ENCODE data around the gene MTRR.

Gene MTRR

GRCh38 chr5:7916171-7916804 lies 47.3 kb downstream of the MTRR start:
- Histone ChIP-seq H2AFZ (ENCODE audit: low read length) (no peak overlapping the region), H3K9me3 (ENCODE audit: insufficient read depth, low read depth, low read length) (peaks cover 3% of the 10 kb centered on the region; the same call in 1 of the 2 replicates), H3K4me1 (ENCODE audit: insufficient read depth, low read length, poor library complexity, severe bottlenecking) (no peaks in the 10 kb centered on the region), H3K36me3 (ENCODE audit: insufficient read depth, low read length) (no peaks in the 10 kb centered on the region), H3F3A (ENCODE audit: low read depth) (no peaks in the 10 kb centered on the region), H3K4me3 (ENCODE audit: low read length, poor library complexity, severe bottlenecking) (no peak overlapping the region), H4K20me1 (ENCODE audit: insufficient read depth, low read length, poor library complexity, severe bottlenecking) (no peaks in the 10 kb centered on the region), H3K79me2 (ENCODE audit: insufficient read depth, low read length) (no peaks in the 10 kb centered on the region), H3K9me2 (replicated peaks; ENCODE audit: low read depth, low read length) (no peaks in the 10 kb centered on the region), H3K4me2 (ENCODE audit: low read depth, low read length, poor library complexity, severe bottlenecking) (no peak overlapping the region), H3K9ac (ENCODE audit: low read depth, low read length, poor library complexity, severe bottlenecking) (no peak overlapping the region), H3K27me3 (ENCODE audit: insufficient read depth, low read length, poor library complexity, severe bottlenecking) (no peaks in the 10 kb centered on the region)
- TF ChIP-seq EZH2phosphoT487 (IDR thresholded peaks at IDR 0.05; ENCODE audit: borderline replicate concordance), result no peak
- TF ChIP-seq, protein P1, sequence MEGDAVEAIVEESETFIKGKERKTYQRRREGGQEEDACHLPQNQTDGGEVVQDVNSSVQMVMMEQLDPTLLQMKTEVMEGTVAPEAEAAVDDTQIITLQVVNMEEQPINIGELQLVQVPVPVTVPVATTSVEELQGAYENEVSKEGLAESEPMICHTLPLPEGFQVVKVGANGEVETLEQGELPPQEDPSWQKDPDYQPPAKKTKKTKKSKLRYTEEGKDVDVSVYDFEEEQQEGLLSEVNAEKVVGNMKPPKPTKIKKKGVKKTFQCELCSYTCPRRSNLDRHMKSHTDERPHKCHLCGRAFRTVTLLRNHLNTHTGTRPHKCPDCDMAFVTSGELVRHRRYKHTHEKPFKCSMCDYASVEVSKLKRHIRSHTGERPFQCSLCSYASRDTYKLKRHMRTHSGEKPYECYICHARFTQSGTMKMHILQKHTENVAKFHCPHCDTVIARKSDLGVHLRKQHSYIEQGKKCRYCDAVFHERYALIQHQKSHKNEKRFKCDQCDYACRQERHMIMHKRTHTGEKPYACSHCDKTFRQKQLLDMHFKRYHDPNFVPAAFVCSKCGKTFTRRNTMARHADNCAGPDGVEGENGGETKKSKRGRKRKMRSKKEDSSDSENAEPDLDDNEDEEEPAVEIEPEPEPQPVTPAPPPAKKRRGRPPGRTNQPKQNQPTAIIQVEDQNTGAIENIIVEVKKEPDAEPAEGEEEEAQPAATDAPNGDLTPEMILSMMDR (conservative IDR thresholded peaks at IDR 0.05; ENCODE audit: low read length), result no peak

DNA sequence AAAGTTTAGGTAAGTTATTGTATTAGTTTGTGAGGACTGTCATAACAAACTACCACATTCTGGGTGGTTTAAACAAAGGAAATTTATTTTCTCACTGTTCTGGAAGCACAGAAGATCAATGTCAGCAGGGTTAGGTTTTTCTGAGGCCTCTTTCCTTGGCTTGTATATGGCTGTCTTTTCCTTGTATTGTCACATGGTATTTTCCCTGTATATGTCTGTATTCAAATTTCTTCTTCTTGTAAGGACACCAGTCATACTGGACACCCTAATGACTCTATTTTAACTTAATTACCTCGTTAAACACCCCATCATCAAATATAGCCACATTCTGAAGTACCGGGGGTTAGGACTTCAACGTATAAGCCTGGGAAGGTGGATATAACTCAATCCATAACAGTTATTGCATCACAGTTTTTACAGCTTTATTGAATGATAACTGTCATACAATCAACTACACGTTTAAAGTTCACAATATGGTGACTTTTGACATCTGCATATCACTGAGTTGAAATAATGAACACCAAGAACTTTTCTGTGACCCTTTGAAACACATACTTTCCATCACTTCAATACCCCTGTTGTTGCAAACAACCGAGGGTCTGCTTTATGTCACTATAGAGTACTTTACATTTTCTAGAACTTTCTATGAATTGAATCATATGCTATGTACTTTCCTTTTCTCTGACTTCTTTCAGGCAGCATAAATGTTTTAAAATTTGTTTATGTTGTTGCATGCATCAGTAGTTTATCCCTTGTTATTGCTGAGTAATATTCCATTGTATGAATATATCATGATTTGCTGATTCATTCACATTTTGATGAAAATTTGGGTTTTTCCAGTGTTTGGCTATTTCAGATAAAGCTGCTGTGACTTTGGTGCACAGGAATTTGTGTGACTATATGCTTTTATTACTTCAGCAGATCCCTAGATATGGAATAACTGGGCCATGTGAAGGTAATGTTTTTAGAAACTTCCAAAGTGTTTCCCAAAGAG lies 48.5 kb downstream of the MTRR start:
- Histone ChIP-seq H4K20me1 (ENCODE audit: insufficient read depth, low read length, poor library complexity, severe bottlenecking) (no peaks in the 10 kb centered on the region), H3K4me2 (ENCODE audit: low read depth, low read length, poor library complexity, severe bottlenecking) (no peak overlapping the region), H3F3A (ENCODE audit: low read depth) (no peaks in the 10 kb centered on the region), H3K9ac (ENCODE audit: low read depth, low read length, poor library complexity, severe bottlenecking) (no peak overlapping the region), H3K27me3 (ENCODE audit: insufficient read depth, low read length, poor library complexity, severe bottlenecking) (no peaks in the 10 kb centered on the region), H2AFZ (ENCODE audit: low read length) (no peak overlapping the region), H3K9me3 (ENCODE audit: insufficient read depth, low read depth, low read length) (peaks cover 3% of the 10 kb centered on the region; the same call in 1 of the 2 replicates), H3K4me3 (ENCODE audit: low read length, poor library complexity, severe bottlenecking) (no peak overlapping the region), H3K9me2 (replicated peaks; ENCODE audit: low read depth, low read length) (no peaks in the 10 kb centered on the region), H3K79me2 (ENCODE audit: insufficient read depth, low read length) (no peaks in the 10 kb centered on the region), H3K4me1 (ENCODE audit: insufficient read depth, low read length, poor library complexity, severe bottlenecking) (no peaks in the 10 kb centered on the region), H3K36me3 (ENCODE audit: insufficient read depth, low read length) (no peaks in the 10 kb centered on the region)
- no peak for TF ChIP-seq EZH2phosphoT487 (IDR thresholded peaks at IDR 0.05; ENCODE audit: borderline replicate concordance)
- TF ChIP-seq, protein P1 (conservative IDR thresholded peaks at IDR 0.05; ENCODE audit: low read length), result no peak

DNA sequence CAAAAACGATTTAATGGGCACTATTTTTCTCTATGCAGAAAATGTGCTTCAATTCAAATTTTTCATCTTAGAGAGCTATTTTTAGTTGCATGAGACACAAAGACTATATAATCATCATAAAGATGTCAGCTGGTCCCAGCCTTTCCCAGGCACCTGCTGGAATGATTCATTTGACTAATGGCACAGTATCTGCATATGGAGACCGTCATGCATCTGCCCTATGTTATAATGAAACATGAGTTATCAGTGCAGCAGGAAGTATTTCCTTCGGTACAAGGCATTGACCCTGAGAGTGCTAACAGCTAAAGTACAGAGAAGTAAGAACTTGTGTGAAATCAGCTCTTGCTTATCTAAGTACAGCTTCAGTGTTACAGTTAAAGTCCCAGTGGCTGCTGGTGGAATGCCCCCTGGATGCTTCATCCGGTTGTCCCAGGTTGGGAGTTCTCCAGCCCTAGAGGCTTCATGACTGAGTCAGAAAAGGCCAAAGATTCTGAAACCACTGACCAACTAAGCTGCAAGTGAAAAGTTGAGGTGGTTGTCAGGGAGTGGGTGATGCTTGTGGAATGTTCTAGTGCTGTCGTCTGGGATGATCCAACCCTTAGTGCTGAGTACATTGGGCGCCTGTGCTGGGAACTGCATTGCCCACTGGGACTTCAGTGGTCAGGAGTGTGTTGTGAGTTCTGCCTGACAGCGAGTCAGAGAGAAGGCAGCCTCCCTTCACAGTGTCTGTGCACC lies 57.2 kb downstream of the MTRR start:
- no peaks in the 10 kb centered on the region for H3K27me3 ChIP-seq (ENCODE audit: insufficient read depth, low read length, poor library complexity, severe bottlenecking)
- H3K79me2 ChIP-seq (ENCODE audit: insufficient read depth, low read length), result no peaks in the 10 kb centered on the region
- H3K36me3 ChIP-seq (ENCODE audit: insufficient read depth, low read length), result no peaks in the 10 kb centered on the region
- no peak overlapping the region for H3K9ac ChIP-seq (ENCODE audit: low read depth, low read length, poor library complexity, severe bottlenecking)
- H3K9me2 ChIP-seq (replicated peaks; ENCODE audit: low read depth, low read length), result no peaks in the 10 kb centered on the region
- TF ChIP-seq, protein P1 (conservative IDR thresholded peaks at IDR 0.05; ENCODE audit: low read length), result no peak
- no peak for TF ChIP-seq EZH2phosphoT487 (IDR thresholded peaks at IDR 0.05; ENCODE audit: borderline replicate concordance)
- no peak overlapping the region for H3K4me2 ChIP-seq (ENCODE audit: low read depth, low read length, poor library complexity, severe bottlenecking)
- no peaks in the 10 kb centered on the region for H3F3A ChIP-seq (ENCODE audit: low read depth)
- H3K4me1 ChIP-seq (ENCODE audit: insufficient read depth, low read length, poor library complexity, severe bottlenecking), result no peaks in the 10 kb centered on the region
- H2AFZ ChIP-seq (ENCODE audit: low read length), result no peak overlapping the region
- H3K4me3 ChIP-seq (ENCODE audit: low read length, poor library complexity, severe bottlenecking), result no peak overlapping the region
- H4K20me1 ChIP-seq (ENCODE audit: insufficient read depth, low read length, poor library complexity, severe bottlenecking), result no peaks in the 10 kb centered on the region
- H3K9me3 ChIP-seq (ENCODE audit: insufficient read depth, low read depth, low read length), result no peaks in the 10 kb centered on the region
